Measurements from ENCODE around the gene DDX41.

Gene DDX41

DNA sequence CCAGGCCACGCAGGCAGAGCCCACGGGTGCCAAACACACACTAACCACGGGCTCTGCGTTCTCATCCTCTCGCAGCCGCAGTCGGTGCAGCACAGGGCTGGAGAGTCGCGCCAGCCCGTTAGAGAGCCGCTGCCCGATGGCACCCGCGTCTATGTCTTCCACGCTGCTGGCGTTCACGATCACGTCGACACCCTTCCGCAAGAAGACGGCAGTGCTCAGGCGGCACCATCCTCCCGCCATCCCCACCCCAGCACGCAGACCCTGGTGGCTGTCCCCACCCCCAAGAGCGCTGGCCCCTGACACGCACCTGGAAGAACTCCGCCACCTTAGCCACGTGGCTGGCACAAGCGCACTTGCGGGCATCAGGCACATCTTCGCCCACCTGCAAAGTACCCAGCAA lies 49.3 kb downstream of the DDX41 start:
- no peak for DNase-seq

DNA sequence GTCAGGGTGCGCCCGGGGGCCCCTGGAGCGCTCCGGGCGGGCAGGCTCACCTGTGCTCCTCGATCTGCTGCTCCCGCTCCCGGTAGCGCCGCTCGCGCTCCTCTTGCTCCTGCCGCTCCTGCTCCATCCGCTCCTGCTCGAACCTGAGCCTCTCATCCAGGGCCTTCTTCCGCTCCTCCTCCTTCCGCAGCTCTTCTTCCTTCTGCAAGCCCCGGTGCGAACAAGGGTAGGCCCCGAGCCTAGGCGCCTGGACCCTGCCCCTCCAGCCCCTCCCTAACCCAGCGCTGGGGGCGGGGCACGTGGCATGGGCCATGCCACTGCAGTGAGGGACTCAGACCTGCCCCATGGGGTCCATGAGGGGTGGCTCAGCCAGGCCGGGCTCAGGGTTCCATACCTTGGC lies 49.9 kb downstream of the DDX41 start:
- no peak for DNase-seq

DNA sequence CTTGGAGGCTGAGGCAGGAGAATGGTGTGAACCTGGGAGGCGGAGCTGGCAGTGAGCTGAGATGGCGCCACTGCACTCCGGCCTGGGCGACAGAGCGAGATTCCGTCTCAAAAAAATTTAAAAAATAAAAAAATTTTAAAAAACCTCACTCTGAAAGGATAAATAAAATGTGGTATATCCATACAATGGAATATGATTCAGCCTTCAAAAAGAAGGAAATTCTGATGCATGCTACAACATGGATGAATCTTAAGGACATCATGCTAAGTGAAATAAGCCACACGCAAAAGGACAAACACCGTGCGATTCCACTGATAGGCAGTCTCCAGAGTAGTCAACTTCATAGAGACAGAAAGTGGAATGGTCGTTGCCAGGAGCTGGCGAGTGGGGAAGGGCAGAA lies 51.7 kb downstream of the DDX41 start:
- DNase-seq: no peak

DNA sequence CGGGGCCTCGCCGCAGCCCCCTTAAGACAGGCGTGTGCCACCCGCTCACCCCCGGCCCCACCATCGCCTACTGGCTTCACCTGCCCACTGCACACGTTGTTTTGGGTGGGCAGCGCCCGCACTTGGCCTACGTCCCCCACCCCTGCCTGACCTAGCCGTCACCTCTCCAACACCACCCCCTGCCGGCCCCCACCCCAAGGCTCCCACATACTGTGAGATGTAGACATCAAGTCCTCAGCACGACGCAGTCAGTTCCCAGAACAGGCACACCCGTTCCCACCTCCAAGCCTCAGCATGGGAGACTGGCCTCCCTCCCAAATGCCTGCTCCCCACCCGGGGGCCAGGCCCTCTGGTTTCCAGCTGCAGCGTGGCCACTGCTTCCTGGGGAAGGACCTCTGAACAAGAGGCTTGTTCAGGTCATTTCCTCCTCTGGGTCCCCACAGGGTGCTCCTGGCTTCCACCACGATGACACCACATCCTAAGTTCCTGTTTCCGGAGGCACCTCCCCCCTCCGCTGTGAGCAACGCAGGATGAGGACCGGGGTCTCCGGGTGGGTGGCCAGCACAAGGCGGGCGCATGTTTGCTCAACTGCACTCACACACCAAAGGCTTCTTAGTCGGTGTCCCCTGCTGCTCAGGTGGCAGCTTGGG lies 54.6 kb downstream of the DDX41 start:
- DNase-seq: no peak

Measured in right kidney (tissue), 1 donor.